Stimulated activated CD4-positive, alpha-beta T cell treated with anti-CD3 and anti-CD28 coated beads, Interleukin-4, amount 100 ng/mL, for 1 hour (primary cell): ENCODE results near the gene MRPS23.

Experiments used
- DNase-seq: peaks from one replicate; pipeline ENCODE4 v3.0.0-alpha.2; 2020

MRPS23 gene

DNA sequence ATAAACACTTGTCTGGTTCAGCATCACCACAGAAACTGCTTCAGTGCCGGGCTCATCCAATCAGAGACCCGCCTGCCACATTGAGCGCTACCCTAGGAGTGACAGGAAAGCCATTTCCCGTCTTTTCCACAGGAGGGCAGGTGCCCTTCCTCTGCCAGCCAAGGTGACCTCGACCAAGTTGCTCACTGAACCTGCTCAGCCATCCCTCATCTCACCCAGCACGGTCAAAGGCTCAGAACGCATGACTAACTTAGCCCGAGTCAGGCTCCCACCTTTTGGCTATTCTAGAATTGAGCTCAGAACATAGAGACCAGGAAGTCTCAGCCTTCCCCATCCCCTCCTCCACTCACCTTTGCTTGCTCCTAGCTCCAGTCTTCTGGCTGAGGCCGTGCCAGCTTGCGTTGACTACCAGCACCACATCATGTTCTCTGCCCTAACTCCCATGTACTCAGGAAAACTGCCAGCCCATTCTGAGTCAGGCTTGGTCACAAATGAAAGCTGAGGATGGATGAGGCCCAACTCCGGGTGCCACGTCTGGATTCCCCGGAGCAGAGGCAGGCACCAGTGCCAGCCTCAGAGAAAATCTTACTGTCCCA lies 15.6 kb downstream of the MRPS23 start:
- no peak for DNase-seq

DNA sequence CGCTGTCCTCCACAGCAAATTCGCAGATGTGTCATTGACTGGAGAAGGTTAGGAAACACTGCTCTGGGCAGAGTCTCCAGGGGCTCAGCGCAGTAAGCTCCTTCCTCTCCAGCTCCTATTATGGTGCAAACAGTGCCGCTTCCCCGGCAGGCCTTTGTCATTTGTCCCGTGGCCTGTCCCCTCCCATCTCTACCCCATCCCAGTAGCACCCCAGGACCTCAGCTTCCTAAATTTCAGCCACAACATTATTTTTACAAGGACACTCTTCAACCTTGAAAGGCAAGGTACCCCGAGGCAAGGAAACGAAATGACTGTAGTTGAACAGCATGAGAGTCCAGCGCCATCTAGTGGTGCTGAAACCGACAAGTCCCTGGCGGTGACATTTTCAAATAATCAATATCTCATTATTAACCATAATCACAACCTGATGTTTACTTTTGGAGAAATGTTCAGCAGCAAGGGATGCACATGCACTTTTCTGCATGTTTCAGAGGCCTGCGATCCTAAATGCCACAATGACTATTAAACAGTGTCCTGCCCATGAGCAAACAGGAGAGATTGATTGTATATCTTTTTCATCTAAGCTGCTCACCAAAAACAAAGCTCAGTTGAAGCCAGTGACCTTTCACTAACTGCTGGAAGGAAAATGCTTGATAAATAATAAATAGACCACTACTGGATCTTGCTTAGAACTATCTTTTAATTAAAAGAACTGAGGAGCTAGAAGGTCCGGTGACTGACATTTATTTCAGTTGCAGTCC lies 16.5 kb downstream of the MRPS23 start:
- DNase-seq: peak; percentile 64

DNA sequence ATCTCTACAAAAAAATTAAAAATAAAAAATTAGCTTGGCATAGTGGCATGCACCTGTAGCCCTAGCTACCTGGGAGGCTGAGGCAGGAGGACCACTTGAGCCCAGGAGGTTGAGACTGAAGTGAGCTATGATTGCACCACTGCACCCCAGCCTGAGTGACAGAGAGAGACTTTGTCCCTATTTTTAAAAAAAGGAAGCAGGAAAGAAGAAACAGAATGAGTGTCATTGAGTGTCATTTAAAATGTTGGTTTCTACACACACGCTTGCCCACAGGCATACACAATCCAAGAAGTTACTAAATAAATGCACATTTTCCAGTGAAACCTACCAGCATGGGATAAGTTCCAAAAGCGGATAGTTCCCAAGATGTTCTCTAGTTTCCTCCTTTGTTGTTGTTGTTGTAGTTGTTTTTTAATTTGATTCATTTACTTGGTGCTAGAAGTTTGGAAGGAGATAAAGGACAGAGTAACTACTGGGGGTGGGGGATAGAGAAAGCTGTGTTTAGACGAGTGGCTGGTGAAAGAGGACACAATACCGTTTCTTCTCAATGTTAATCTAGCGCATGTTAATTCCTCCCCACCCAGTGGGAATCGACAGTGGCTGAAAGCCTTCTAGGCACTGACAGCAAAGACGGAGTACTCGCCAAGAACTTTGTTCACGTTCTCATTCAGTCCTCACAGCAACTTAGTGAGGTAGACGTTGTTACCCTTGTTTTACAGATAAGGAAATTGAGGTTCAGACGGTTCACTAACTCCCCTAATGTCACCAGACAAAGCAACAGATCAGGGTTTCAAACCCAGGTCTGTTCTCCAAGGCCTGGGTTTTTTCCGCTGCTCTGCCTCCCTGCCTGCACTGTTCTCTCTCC lies 17.3 kb downstream of the MRPS23 start:
- no peak for DNase-seq

DNA sequence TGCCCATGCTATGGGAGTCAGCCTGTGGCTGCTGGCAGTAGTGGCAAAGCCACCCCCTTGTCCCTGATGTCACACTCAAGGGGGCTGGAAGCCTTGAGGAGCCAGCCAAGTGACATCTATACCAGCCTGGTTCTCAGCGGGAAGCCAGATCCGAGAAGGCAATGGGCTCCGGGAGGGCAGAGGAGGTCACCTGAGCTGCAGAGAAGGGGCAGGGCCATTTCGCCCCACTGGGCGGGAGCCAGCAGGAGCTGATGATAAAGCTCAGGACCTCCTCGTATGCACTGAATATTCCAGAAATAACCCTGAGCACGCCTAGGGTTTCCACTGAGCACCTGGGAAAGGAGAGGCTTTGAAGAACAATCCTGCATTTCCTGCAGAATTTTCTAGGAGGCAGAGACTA lies 19.0 kb downstream of the MRPS23 start:
- no peak for DNase-seq

DNA sequence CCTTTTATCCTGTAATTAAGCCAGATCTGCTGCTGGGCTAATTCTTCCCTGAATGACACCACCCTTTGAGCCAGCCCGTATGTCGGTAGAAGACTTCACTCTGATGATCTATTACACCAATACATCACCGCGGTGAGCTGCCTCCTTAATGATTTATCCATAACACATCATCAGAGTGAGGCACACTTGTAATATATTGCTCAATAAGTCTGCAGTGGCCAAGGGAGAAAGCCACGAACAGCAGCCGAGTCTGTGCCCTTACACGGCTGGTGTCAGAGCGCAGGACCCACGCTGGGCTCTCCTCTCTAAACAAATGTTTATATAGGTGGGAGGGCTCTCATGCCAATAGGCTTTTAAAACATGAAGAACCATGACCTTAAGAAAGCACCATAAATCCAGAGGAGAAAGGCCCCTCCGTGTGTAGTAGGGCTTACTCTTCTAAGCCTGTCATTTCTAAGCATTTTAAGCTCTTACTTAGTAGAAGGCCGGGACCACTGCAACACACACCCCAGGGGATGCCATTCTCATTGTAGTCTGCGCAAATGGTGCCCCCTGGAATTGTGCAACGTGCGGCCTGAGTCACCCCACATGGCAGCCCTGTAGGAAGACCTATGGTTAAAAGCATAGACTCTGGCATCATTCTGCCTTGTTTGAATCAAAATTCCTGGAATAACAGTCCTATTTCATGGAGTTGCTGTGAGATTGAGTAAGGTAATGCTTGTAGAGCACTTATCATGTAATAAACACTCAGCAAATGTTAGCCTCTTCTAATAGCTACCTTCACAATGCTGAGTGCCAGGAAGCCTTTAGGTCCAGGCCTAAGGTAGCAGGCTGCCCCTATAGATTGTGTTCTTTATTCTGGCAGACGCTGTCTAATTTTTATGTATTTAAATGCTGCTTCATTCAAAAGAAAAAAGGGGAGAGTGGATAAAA lies 26.1 kb downstream of the MRPS23 start:
- DNase-seq: no peak

DNA sequence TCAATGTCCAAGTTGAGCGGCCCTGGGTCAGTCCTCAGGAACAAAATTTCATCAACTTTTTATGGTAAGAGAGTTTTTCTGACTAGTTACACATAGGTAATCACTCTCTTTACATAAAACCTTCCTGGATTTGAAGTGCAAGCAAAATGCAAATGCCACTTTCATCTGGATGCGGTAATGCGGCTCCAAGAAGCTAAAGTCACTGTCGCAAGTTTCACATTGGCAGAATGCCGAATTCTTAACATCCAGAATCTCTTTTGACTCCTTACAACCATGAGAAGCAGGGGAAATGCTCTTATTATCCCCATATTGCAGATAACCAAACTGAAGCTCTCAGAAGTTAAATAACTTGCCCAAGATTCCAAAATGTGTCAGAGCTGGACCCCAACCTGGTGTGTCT lies 30.0 kb downstream of the MRPS23 start:
- no peak for DNase-seq

DNA sequence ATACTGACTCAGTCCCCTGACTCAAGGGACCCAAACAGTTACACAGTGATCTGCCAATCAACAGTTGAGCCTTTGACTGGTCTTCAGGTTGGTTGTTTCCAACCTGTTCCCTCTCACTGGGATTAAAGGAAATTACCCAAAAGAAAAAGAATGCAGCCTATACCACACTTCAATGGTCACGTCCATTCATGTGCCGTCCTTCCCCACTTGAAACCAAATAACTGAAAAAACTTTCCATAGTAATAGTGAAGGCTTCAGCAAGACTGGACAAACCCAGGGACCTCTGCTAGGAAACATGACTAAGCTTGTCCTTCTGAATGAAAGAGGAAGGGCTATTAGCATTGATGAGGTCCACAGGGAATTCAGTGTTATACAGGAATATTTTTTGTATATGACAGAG lies 30.6 kb downstream of the MRPS23 start:
- no peak for DNase-seq

DNA sequence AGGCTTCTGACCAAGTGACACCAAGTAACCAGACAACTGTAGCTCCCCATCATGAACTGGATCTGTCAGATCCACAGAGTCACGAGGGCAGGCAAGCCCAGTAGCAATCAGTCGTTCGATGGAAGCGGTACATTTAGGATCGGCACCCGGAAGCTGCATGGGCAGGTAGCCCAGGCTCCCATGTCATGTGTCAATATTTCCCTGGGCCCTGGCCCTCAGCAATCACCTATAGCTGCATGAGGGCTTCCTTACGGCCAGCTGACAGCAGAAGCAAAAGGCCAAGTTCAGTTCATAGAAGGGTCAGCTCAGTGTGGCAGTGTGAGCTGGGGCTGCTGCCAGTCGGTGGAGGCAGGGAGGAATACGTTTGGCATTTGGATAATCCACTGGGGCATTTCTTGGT lies 31.8 kb downstream of the MRPS23 start:
- DNase-seq: no peak

DNA sequence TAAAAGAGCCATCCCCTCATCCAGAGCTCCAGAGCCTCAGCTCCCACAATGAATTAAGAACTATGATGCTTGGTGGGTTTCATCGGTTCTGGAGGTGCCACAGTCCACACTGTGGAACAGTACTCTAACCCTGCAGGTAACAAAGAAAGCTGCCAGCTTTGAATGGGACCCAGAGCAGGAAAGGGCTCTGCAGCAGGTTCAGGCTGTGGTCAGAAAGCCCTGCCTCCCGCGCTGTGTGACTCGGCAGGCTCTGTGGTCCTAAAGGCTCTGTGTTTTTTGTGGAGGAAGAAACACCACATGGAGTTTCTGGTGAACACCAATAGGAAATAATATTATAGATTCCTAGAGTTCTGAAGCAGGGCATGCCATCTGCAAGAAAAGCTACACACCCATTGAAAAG lies 32.5 kb downstream of the MRPS23 start:
- no peak for DNase-seq

DNA sequence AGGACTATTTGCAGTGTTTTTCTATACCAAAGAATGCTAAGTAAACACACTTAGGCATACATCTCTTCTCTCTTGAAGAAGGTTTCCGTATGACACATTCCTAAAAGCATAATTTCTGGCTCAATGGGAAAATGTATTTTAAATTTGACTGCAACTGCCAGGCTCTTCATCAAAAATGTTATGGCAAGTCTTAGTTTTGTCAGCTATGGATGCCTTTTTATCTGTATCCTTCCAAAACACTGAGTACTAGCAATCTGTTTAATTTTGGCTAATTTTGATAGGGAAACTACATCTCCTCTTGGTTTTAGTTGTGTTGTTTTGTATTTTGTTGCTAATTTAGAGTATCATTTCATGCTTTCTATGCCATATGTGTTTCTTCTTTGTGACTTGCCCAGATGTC lies 35.4 kb downstream of the MRPS23 start:
- DNase-seq: no peak

DNA sequence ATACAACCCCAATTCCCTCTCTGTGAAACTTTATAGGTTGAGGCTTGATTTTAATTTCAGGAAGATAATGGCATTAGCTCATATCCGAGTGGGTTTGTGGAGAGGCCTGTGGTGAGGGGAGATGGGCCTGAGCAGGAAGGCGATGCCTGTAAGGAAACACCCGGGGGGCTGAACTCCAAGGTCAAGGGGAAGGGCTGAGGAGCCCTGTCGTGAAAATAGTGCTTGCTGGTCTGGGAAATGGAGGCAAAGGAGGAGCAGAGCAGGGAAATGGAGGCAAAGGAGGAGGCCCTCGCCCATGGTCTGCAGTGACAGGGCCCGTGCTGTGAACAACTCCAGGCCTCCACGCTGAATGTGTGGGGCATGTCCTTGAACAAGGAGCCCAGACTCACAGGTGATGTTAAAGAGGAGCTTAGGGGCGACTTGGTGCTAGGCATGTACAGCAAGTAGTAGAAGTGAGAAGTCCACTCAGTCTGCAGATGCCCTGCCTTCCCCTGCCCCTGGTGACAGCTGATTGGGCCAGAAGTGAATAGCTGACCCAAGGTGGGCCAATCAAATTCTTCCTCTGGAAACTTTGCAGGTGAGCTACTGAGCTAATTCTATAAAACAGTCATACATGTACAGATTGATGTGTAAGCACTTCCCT lies 38.1 kb downstream of the MRPS23 start:
- no peak for DNase-seq

DNA sequence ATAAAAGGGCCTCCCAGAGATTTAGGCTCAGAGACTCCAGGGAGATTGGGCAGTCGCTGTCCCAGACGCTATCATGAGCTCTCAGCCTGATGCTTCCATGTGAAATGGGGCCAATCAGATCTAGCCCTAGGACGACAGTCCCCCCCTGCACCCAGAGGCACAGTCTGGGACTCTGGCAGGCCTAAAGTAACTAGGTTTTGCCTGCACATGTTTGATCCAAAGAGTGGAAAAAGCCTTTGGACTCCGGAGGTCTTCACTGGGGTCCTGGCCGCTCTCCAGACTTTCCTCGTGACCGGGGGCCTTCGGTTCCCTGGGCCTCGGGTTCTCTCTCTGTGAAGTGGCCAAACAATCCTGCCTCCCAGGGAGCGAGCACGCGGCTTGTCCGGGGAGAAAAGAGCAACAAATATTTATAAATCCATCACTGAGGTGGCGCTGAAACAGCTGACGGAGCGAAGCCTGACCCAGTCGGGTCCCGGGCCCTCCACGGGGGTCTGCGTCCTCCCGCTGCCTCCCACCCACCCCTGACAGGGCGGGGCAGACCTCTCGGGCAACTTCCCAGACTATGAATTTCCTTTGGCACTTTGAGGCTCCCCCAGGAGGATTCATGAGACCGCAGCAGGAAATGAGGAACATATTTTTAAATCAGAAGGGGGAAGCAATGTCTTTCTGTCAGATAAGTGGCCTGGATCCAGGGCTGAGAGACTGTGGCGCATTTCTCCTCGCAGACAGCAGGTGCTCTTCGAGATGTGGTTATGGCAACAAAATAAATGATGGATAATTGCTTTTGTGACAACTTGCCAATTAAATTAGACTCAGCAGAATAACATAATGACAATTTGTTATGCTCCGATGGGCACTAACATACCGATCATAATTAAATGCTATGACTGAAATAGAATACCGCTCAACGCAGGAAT lies 38.9 kb downstream of the MRPS23 start:
- no peak for DNase-seq

DNA sequence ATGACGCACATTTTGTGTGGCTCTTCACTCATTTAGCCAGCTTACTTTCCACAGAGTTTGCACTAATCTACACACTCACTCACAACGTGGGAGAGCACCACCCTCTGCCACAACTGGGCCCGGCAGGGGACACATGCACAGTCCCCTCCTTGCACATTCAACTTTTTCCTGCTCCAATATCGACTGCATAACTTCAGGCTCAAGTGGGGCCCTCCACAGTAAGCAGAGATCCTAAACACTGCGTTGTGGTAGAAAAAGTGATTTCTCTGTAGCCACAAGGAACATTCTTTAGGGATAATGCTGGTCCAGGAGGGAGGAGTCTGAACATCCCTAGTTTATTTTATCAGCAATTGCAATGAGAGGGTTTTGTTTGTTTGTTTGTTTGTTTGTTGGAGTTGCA lies 40.0 kb downstream of the MRPS23 start:
- DNase-seq: no peak

DNA sequence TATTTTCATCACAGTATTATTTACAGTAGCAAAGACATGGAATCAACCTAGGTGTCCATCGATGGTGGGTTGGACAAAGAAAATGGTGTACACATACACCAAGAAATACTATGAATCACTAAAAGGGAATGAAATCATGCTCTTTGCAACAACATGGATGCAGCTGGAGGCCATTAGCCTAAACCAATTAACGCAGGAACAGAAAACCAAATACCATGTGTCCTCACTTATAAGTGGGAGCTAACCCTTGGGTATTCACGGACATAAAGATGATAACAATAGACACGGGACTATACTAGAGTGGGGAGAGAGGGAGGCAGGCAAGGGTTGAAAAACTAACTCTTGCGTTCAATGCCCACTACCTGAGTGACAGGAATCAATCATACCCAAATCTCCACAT lies 41.0 kb downstream of the MRPS23 start:
- no peak for DNase-seq

DNA sequence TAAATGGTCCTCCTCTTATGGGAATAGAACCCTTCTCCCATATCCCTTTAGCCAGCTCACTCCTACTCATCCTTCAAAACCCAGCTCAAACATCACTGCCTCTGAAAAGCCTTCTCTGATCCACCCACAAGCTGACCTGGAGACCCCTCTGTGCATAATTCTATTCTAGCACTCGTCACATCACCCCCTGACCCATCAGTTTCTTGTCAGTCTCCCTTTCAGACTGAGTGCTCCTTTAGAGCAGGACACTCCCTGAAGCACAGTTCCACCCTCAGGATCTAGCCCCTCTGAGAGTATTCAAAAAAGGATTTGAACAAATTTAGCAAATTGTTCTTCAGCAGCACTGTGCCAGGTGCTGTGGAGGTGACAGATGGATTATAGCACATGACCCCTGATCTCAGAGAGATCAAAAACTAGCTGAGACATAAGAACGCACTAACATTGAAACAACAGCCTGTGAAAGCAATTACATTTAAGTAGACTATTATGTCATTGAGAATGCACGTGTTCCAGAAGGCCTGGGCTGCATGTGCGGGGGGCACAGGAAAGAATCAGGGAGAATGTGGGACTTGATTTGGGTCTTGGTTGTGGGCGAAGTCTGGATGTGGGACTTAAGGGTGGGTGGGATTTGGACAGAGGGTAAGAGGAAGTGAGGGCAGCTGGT lies 43.5 kb downstream of the MRPS23 start:
- DNase-seq: no peak

DNA sequence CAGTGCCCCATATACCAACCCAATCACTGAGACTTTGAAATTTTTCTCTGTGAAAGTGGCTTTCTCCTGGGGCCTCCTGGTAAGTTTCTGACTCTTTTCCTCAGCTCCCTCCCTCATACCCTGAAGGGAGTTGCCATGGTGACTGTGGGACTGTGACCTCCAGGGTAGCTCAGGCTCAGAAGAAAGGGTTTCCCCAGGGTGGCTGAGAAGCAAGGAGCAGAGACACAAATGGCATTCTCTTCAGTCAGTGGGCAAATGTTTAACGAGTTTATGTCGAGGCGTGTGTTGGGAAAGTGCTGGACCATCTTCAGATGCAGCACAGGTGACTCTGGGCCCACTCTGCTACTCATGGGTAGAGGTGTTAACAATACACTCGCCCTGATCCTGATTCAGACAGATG lies 46.8 kb downstream of the MRPS23 start:
- DNase-seq: no peak

DNA sequence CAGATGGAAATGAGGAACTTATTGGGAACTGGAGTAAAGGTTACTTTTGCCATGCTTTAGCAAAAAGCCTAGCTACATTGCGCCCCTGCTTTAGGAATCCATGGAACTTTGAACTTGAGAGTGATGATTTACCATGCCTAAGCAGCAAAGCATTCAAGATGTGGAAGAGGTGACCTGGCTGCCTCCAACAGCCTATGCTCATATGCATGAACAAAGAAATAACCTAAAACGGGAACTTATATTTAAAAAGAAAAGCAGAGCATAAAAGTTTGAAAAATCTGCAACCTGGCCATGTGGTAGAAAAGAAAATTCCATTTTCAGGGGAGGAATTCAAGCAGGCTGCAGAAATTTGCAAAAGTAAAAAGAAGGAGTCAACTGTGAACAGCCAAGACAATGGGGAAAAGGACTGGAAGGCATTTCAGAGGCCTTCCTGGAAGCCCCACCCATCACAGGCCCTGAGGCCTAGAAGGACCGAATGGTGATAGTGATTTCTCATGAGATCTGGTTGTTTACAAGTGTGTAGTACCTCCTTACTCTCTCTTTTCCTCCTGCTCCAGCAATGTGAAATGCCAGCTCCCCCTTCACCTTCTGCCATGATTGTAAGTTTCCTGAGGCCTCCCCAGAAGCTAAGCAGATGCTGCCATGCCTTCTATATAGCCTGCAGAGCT lies 48.7 kb downstream of the MRPS23 start:
- no peak for DNase-seq

DNA sequence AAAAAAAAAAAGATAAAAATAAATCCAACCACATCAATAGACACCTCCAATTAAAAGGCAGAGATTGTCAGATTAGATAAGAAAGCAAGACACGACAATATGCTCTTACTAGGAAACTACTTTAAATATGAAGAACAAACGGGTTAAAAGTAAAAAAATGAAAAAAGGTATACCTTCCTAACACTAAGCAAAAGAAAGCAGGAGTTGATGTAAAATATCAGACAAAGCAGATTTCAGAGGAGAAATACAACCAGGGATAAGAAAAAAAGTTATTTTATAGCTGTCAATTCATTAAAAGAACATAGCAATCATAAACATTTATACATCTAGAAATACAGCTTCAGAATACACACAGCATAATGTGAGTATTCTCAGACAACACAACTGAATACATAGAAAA lies 55.0 kb downstream of the MRPS23 start:
- no peak for DNase-seq

DNA sequence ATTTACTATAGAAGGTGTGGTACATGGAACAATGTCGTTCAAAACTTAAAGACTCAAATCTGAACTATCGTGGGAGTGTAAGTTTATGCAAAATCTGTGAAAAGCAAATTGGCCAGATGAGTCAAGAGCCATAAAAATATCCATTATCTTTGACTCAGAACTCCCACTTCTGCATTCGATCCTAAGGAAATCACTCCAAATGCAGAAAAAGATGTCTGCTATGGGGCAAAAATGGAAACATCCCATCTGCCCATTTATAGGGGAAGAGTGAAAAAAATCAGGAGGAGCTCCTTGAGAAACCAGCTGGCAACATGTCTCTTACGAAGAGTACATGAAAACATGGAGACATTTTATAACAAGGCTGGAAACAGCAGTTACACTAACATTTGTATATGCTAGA lies 61.1 kb downstream of the MRPS23 start:
- no peak for DNase-seq

DNA sequence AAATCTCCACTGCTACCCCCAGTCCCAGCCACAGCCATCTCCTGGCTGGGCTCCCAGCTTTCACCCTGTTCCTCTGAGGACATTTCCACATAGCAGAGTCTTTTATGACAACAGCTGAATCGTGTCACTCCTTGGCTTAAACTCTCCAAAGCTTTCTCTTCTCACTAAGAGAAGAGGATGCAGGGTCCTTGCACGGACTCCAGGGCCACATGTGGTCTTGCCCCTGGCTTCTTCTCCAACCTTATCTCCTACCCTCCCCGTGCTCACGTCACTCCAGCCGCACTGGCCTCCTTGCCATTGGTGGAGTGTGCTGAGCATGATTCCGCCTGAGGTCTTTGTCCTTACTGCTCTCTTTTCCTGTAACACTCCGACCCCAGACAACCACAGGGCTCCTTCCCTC lies 64.8 kb downstream of the MRPS23 start:
- no peak for DNase-seq
